ENCODE results near the gene RAB44. TPM values are rescaled to one million over a fixed set of nuclear protein-coding genes. Genes with fewer than 3 reads are reported as not detected.

Gene RAB44
- total and polyA plus RNA-seq, 9 of the 15 experiments (the other 6 are each of a cell fraction or from before 2014, with no cell fraction given): not detected

DNA sequence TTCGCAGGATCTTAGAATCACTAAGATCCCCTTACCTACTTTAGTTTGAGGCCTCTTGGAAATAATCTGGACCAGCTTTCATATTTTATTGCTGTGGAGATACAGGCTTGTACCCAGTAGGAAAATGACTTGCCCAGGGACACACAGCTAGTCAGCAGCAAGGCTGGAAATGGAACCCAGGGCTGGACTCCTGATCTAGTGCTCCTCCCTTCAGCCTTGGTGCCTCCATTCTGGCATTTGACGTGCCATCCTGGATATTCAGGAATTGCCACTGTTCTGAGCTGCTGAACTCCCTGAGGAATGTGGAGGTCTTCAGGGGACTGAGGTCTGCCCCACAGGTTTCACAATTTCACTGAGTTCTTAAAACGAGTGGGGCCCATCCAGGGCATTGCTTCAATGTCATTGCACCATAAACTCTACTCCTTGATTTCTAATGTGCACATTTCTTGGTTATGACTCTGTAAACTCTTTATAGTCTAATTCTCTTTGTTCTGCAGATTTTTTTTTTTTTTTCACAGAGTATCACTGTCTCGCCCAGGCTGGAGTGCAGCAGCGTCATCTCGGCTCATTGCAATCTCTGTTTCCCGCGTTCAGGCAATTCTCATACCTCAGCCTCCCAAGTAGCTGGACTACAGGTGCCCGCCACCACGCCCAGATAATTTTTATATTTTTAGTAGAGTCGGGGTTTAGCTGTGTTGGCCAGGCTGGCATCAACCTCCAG, 45.8 kb upstream of the RAB44 start:
- no peak overlapping the region for H3K9ac ChIP-seq (ENCODE audit: insufficient read depth in 1 of 2, low read depth in 2 of 2, low read length in 2 of 2)
- intact Hi-C loops (cut with micrococcal nuclease): no loop called here
- in situ Hi-C loops (cut with MboI): no loop called here
- ChIA-PET POLR2A (interaction anchor here (0.6 to 1.2 kb wide), 4 partner anchors 9 to 57 kb away, joined by 3 to 4 read pairs (median 4); no protein-coding TSS in a partner anchor), CTCF (ENCODE audit: low intra/inter-chr PET ratio) (no interaction called here)
- H3K79me2 ChIP-seq (ENCODE audit: control insufficient read depth, insufficient read depth, low read length): no peaks in the 10 kb centered on the region
- H2AFZ ChIP-seq (ENCODE audit: low read depth, low read length): no peak overlapping the region
- no peak for TF ChIP-seq ZNF780A (CRISPR knock-in tag; IDR thresholded peaks at IDR 0.05)
- TF ChIP-seq, protein P1, sequence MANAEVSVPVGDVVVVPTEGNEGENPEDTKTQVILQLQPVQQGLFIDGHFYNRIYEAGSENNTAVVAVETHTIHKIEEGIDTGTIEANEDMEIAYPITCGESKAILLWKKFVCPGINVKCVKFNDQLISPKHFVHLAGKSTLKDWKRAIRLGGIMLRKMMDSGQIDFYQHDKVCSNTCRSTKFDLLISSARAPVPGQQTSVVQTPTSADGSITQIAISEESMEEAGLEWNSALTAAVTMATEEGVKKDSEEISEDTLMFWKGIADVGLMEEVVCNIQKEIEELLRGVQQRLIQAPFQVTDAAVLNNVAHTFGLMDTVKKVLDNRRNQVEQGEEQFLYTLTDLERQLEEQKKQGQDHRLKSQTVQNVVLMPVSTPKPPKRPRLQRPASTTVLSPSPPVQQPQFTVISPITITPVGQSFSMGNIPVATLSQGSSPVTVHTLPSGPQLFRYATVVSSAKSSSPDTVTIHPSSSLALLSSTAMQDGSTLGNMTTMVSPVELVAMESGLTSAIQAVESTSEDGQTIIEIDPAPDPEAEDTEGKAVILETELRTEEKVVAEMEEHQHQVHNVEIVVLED (CRISPR knock-in tag; IDR thresholded peaks at IDR 0.05): no peak
- TF ChIP-seq, protein P2, sequence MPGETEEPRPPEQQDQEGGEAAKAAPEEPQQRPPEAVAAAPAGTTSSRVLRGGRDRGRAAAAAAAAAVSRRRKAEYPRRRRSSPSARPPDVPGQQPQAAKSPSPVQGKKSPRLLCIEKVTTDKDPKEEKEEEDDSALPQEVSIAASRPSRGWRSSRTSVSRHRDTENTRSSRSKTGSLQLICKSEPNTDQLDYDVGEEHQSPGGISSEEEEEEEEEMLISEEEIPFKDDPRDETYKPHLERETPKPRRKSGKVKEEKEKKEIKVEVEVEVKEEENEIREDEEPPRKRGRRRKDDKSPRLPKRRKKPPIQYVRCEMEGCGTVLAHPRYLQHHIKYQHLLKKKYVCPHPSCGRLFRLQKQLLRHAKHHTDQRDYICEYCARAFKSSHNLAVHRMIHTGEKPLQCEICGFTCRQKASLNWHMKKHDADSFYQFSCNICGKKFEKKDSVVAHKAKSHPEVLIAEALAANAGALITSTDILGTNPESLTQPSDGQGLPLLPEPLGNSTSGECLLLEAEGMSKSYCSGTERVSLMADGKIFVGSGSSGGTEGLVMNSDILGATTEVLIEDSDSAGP (CRISPR knock-in tag; IDR thresholded peaks at IDR 0.05): no peak
- TF ChIP-seq TARDBP (IDR thresholded peaks at IDR 0.05): no peak
- no peak for TF ChIP-seq ZNF444 (CRISPR knock-in tag; IDR thresholded peaks at IDR 0.05)
- TF ChIP-seq ZNF583 (CRISPR knock-in tag; IDR thresholded peaks at IDR 0.05): no peak
- H4K20me1 ChIP-seq (replicated peaks; ENCODE audit: control insufficient read depth, insufficient read depth, low read length): no peaks in the 10 kb centered on the region
- no peaks in the 10 kb centered on the region for H3K9me3 ChIP-seq (replicated peaks; ENCODE audit: control insufficient read depth, insufficient read depth, low read depth, low read length)
- H3K27ac ChIP-seq (ENCODE audit: extremely low read depth, low read depth, low read length): no peak overlapping the region
- H3K4me2 ChIP-seq (ENCODE audit: insufficient read depth, low read length): no peak overlapping the region
- peaks cover 0 to 16% of the 10 kb centered on the region in 2 experiments; a peak in 3 of 5 replicates for H3K4me1 ChIP-seq (replicated peaks in 1 of 2; ENCODE audit: control insufficient read depth in 2 of 2, insufficient read depth in 2 of 2, low read length in 2 of 2)
- no peak for FAIRE-seq
- no peaks in the 10 kb centered on the region for H3K36me3 ChIP-seq (ENCODE audit: control insufficient read depth, insufficient read depth, low read length)
- no peak for ATAC-seq
- BruUV-seq (replicated peaks): no TSS peak
- no peak overlapping the region for H3K4me3 ChIP-seq
- 36% methylated on average over 11 of the region's 11 CpGs for WGBS (ENCODE audit: insufficient coverage, low coverage, missing lambda C conversion rate)
- H3K9me1 ChIP-seq (ENCODE audit: control insufficient read depth, insufficient read depth, low read length): no peaks in the 10 kb centered on the region
- DNase-seq (ENCODE audit: extremely low read depth in 1 of 4, low spot score in 3 of 4): no peak
- peaks cover 54 to 56% of the 10 kb centered on the region in 2 experiments for H3K27me3 ChIP-seq (ENCODE audit: control insufficient read depth in 2 of 2, insufficient read depth in 2 of 2, low read length in 2 of 2)

Data from K562 (cell line).